AG04450 (cell line): ENCODE results near the gene KCNMA1. TPM values are rescaled to one million over a fixed set of nuclear protein-coding genes. Genes with fewer than 3 reads are reported as not detected.

Experiments used
- CTCF ChIA-PET: fragments of 300-600, 350-600 bp; formaldehyde crosslinking; extraction: SDS; loops from one replicate; lab custom pipeline; 2022; ENCODE audit warnings: antibody characterized with exemption, inconsistent platforms; lab: Charles Lee
- POLR2A ChIA-PET: fragments of 350-600 bp; formaldehyde crosslinking; extraction: SDS; loops from one replicate; lab custom pipeline; 2021; ENCODE audit warnings: antibody characterized with exemption, inconsistent platforms; lab: Yijun Ruan, JAX
- DNase-seq: peaks from one replicate; pipeline ENCODE4 v3.0.0-alpha.2; 2011; ENCODE audit warnings: low read depth, low spot score
- H3K27ac ChIP-seq: one replicate; pipeline ENCODE4 v1.5.1; 2012; ENCODE audit warnings: low read depth, low read length, control low read depth
- H3K27me3 ChIP-seq: one replicate; pipeline ENCODE4 v1.6.0; 2012; ENCODE audit warnings: low read length; ENCODE audit not compliant: control insufficient read depth, insufficient read depth
- H3K4me3 ChIP-seq: 2 replicates; pipeline ENCODE4 v1.5.1; 2011; ENCODE audit warnings: mild to moderate bottlenecking, low read depth, low read length, control low read depth
- H3K9me3 ChIP-seq: 2 replicates; pipeline ENCODE4 v1.5.1; 2012; ENCODE audit warnings: low read length; ENCODE audit not compliant: control insufficient read depth, insufficient read depth
- CTCF ChIP-seq: IDR thresholded peaks from 2 replicates; pipeline ENCODE4 v1.5.1; 2011; ENCODE audit warnings: low read depth, low read length, control low read depth, inconsistent platforms
- polyA plus RNA-seq: library from polyadenylated mRNA; depleted of rRNA; stranded (reverse); fragments of >200 nt; gene quantifications from 2 replicates; pipeline ENCODE4 v1.2.3, GENCODE V29; 2011

Gene KCNMA1
- polyA plus RNA-seq, 1 experiment, result 58.8 TPM

- H3K9me3 ChIP-seq, result peaks cover 8% of the 10 kb centered on the region; the same call in 1 of the 2 replicates
- no peak overlapping the region for H3K4me3 ChIP-seq
- ChIA-PET POLR2A (interaction anchor here (0.7 kb wide), 1 partner anchor 274 kb away, joined by 3 read pairs; no protein-coding TSS in a partner anchor), CTCF (no interaction called here)
- no peak for TF ChIP-seq CTCF
- H3K27me3 ChIP-seq, result no peaks in the 10 kb centered on the region
- no peak overlapping the region for H3K27ac ChIP-seq
- DNase-seq, result no peak
Observed at GRCh38 chr10:77339166-77339565, 298.4 kb downstream of the KCNMA1 start.

- no peak for DNase-seq
- no peaks in the 10 kb centered on the region for H3K27me3 ChIP-seq
- H3K9me3 ChIP-seq, result peaks cover 8% of the 10 kb centered on the region; the same call in 1 of the 2 replicates
- no peak overlapping the region for H3K27ac ChIP-seq
- no peak for TF ChIP-seq CTCF
- POLR2A ChIA-PET, result interaction anchor here (0.6 kb wide), 1 partner anchor 96 kb away, joined by 5 read pairs; no protein-coding TSS in a partner anchor
- CTCF ChIA-PET, result no interaction called here
- no peak overlapping the region for H3K4me3 ChIP-seq
Observed at GRCh38 chr10:77338143-77338542, 299.5 kb downstream of the KCNMA1 start.

- Histone ChIP-seq H3K27ac (no peak overlapping the region), H3K4me3 (no peak overlapping the region), H3K27me3 (no peaks in the 10 kb centered on the region), H3K9me3 (peaks cover 4% of the 10 kb centered on the region; the same call in 1 of the 2 replicates)
- no peak for TF ChIP-seq CTCF
- no peak for DNase-seq
- ChIA-PET POLR2A (no interaction called here), CTCF (interaction anchor here (0.9 kb wide), 1 partner anchor 422 kb away, joined by 3 read pairs; no protein-coding TSS in a partner anchor)
Observed at GRCh38 chr10:77334501-77334900, 303.1 kb downstream of the KCNMA1 start.

GRCh38 chr10:77333610-77334340 is 303.8 kb downstream of the KCNMA1 start:
- no peak for TF ChIP-seq CTCF
- CTCF ChIA-PET, result interaction anchor here (0.6 to 1.2 kb wide), 5 partner anchors 9 to 423 kb away, joined by 3 to 5 read pairs (median 3); no protein-coding TSS in a partner anchor
- POLR2A ChIA-PET, result no interaction called here

GRCh38 chr10:77332256-77332655 is 305.4 kb downstream of the KCNMA1 start:
- no peaks in the 10 kb centered on the region for H3K27me3 ChIP-seq
- H3K27ac ChIP-seq, result no peak overlapping the region
- no peaks in the 10 kb centered on the region for H3K9me3 ChIP-seq
- POLR2A ChIA-PET, result no interaction called here
- DNase-seq, result no peak
- H3K4me3 ChIP-seq, result no peak overlapping the region
- CTCF ChIA-PET, result interaction anchor here (0.7 to 1.2 kb wide), 3 partner anchors 60 to 361 kb away, joined by 3 read pairs; no protein-coding TSS in a partner anchor
- TF ChIP-seq CTCF, result no peak

More at GRCh38 chr10:77333610-77334340, 303.8 kb downstream of the KCNMA1 start:
- H3K4me3 ChIP-seq, result no peak overlapping the region
- no peaks in the 10 kb centered on the region for H3K9me3 ChIP-seq
- H3K27me3 ChIP-seq, result no peaks in the 10 kb centered on the region
- peak; percentile 26 for DNase-seq
- H3K27ac ChIP-seq, result no peak overlapping the region
